Epithelial cell of prostate (primary cell): Measurements from ENCODE around the gene MPC1.
"Not testable (repeated sequence)": the region's sequence is repeated elsewhere in the genome, so short reads cannot be mapped to it uniquely, and the experiment has no call there.

ENCODE experiments used
- DNase-seq: peaks from one replicate; pipeline ENCODE4 v3.0.0-alpha.2; 2011; ENCODE audit warnings: low read depth, low spot score
- H3K27ac ChIP-seq: fragments of 450-650 bp; 2 replicates; pipeline ENCODE4 v1.5.1; 2017; ENCODE audit warnings: mild to moderate bottlenecking

MPC1 gene

DNA sequence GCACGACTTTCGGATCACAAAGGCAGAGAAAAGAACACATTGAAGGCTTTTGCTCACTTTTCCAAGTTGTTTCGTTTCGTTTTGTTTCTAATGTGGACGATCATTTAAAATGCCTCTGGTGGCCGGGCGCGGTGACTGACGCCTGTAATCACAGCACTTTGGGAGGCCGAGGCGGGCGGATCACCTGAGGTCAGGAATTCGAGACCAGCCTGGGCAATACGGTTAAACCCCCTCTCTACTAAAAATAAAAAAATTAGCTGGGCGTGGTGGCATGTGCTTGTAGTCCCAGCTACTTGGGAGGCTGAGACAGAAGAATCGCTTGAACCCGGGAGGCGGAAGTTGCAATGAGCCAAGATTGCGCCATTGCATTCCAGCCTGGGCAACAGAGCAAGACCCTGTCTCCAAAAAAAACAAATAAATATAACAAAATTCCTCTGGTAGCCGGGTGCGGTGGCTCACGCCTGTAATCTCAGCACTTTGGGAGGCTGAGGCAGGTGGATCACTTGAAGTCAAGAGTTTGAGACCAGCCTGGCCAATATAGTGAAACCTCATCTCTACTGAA, 1.1 kb upstream of the MPC1 start:
- not testable (repeated sequence) for DNase-seq
- H3K27ac ChIP-seq: peak overlapping the region; percentile 72

GRCh38 chr6:166382500-166382932, 224 bp downstream of the MPC1 start:
- H3K27ac ChIP-seq: peak overlapping the region; percentile 72
- DNase-seq: no peak

DNA sequence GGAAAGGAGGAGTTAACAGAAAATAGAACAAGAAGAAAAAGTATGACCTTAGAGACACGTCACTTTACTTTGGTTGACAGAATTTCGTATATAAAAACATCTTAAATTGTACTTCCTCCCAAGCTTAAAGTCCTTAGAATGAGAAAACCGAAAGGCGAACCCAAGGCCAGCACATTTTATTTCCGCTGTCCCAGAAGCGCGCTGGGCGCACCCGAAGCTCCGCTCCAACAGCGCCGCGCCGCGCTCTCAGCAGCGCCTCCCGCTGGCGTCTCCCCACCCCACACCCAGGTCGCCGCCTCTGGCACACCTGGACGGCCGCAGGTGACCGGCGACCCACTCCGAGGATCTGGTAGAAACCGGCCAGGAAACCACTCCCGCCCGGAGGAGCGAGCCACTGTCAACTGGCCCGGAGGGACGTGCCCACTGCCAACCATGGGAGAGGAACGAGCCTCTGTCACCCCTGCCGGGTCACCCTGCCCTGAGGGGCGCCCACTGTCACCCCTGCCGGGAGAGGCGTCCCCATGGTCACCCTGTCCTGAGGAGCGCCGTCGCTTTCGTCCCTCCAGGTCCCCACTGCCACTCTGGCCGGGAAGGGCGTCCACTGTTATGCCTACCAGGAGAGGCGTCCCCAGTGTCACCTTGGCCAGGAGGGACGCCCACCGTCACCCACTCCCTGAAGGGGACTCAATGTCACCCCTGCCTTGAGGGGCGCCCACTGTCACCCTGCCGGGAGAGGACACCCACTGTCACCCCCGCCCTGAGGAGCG, 824 bp downstream of the MPC1 start:
- DNase-seq: no peak
- H3K27ac ChIP-seq: peak overlapping the region; percentile 72

DNA sequence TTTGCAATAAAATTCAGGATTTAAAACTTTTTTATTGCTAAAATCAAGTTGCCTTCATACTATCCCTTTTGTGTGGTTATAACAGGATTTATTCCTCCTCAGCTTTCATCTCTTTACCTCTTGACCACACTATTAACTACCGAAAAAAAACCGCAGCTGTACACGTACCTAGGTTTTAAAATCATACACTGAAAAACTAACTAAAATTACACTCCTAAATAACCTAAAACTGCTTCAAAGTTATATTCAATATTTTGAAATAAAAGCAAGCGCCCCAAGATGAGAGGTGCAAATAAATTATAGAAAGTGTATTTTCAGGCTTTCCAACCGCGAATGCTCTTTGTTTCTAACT, 1.4 kb downstream of the MPC1 start:
- peak overlapping the region; percentile 72 for H3K27ac ChIP-seq
- no peak for DNase-seq

- H3K27ac ChIP-seq: no peak overlapping the region
- DNase-seq: no peak
Measured at GRCh38 chr6:166379800-166380199, 2.9 kb downstream of the MPC1 start.

- no peak overlapping the region for H3K27ac ChIP-seq
- no peak for DNase-seq
Measured at GRCh38 chr6:166379103-166379586, 3.6 kb downstream of the MPC1 start.

- DNase-seq: no peak
- H3K27ac ChIP-seq: no peak overlapping the region
Measured at GRCh38 chr6:166377721-166378120, 5.0 kb downstream of the MPC1 start.

- H3K27ac ChIP-seq: peak overlapping the region; percentile 46
- no peak for DNase-seq
Measured at GRCh38 chr6:166375013-166375412, 7.7 kb downstream of the MPC1 start.

DNA sequence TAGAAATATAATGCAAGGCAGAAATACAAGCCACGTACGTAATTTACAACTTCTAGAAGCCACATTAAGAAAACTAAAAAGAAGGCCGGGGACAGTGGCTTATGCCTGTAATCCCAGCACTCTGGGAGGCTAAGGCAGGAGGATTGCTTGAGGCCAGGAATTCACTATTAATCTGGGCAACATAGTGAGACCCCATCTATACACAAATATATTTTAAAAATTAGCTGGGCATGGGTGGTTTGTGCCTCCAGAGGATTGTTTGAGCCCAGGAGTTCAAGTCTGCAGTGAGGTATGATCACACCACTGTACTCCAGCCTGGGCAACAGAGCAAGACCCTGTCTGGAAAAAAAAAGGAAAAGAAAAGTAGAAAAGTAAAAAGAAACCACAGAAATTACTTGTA, 12.3 kb downstream of the MPC1 start:
- no peak for DNase-seq
- H3K27ac ChIP-seq: no peak overlapping the region

DNA sequence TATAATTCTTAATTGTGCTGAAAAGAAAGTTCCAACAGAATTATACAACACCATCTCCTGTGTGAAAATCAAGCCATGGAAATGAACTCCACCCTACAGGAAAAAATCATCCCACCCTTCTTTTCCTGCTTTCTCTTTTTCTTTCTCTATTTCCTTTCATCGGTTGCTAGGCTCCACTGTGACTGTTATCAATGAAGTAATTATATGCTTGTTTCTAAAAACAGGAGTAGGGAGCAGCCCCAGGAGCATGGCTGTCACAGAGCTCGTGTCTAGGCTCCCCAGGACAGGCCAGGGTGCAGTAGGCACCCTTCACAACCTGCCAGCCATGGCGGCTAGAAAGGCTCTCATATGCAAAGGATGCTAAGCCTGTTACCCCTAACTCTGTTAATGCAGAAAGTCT, 13.0 kb downstream of the MPC1 start:
- no peak overlapping the region for H3K27ac ChIP-seq
- DNase-seq: no peak

DNA sequence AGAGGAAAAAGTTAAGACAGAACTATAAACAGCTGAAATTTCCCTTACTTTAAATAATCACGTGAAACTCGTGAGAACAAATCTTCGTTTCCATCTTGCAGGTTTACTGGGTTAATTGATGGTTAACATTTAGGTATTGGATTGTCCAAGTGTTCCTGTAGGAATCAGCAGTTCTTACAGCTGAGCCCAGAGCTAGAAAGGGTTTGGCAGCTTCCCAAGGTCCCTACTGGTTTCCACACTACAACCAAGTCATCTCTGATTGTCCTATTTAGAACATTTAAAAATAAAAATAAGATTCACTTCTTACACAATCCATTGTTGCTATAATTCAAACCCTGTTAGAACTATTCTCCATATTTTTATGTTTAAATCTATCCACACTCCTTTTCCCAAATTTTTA, 15.8 kb downstream of the MPC1 start:
- no peak overlapping the region for H3K27ac ChIP-seq
- no peak for DNase-seq

DNA sequence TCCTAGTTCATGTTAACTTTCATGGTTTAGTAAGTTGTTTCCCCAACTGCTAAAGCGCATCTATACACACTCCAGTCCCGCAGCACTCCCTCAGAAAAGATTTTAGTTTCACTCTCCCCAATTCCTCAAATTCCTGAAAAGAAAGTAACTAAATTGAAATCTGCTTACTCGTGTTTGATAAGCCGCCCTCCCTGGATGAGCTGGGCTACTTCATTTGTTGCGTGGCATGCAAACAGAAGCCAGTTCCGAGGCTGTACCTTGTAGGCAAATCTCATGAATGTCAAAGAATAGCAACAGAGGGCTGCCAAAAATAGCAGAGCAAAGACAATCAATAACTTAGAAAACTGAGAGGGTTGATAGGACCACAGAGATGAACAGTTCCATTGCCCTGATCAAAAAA, 16.9 kb downstream of the MPC1 start:
- DNase-seq: no peak
- no peak overlapping the region for H3K27ac ChIP-seq

DNA sequence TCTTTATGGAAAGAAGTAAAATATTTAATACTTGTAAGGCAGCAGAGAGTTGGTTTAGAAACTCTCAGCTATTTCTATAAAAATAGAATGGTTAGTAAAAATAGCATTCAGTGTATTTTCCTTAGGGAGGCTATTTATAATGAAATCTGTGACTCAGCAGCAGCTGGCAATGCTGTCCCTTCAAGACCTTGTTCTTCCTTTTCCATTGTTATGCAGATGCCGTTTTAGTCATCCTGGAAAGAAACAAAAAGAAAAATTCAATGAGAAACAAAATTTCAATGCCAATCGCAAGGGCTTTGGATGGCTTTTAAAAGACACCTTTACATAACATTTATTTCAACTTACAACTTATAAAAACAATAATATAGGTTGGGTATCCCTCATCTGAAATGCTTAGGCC, 17.5 kb downstream of the MPC1 start:
- no peak overlapping the region for H3K27ac ChIP-seq
- DNase-seq: no peak

DNA sequence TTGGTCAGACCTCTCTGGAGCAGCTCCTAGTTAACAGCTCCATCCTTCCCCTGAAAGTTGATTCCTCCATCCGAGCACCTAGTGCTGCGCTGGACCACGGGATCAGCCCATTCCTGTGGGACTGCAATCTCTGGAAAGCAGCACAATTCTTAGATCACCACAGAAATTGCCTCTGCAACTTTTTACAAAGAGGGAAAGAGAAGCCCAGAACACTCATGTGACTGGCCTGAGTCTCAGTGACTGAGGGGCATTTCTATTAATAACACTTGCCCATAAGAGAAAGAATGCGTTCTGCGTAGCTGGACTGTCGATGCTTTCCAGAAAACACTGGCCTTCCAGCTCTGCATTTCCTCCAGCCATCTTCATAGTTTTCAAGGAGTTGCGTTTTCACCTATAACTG, 18.3 kb downstream of the MPC1 start:
- H3K27ac ChIP-seq: no peak overlapping the region
- DNase-seq: no peak

GRCh38 chr6:166362427-166362826, 20.3 kb downstream of the MPC1 start:
- DNase-seq, H3K27ac ChIP-seq: not testable (repeated sequence)

- no peak for DNase-seq
Measured at GRCh38 chr6:166361077-166361429, 21.7 kb downstream of the MPC1 start.

DNA sequence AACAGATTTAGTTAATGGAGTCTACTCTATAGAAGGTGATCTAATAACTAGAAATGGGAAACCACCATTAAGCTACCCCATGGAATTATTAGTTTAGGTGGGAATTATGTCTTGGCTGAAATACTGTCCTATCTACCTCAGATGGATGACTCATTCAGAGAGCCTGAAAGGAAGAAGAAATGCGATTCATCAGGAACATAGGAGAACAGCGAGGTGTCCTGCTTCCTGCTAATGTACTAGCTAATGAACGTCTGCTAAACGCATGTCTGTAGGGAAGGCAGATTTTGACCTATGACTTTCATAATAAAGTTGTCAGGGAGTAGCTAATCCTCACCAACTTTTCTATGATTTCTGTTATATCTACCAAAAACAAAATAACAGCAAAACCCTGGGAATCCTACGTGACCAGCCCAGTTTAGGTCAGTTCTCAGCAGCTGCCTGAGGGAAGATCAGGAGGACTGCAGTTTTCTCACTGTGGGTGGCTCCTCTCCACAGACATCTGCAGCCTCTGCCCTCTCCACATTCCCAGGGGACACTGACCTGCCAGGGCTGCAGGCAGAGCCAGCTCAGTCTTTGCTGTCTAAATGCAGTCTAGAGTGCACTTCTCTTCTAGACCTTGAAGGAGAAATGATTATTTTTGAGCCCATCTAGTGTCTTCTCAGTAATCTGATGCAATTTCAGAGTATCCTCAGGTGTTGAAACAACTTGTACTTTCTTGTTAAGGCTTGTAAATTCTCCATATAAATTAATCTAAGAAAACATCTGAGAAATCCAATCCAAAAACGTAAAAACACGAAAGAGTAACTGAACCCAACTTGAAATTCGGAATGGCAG, 22.3 kb downstream of the MPC1 start:
- DNase-seq: no peak
- peak overlapping the region; percentile 73 for H3K27ac ChIP-seq

More at GRCh38 chr6:166361077-166361429, 21.7 kb downstream of the MPC1 start:
- peak overlapping the region; percentile 73 for H3K27ac ChIP-seq

DNA sequence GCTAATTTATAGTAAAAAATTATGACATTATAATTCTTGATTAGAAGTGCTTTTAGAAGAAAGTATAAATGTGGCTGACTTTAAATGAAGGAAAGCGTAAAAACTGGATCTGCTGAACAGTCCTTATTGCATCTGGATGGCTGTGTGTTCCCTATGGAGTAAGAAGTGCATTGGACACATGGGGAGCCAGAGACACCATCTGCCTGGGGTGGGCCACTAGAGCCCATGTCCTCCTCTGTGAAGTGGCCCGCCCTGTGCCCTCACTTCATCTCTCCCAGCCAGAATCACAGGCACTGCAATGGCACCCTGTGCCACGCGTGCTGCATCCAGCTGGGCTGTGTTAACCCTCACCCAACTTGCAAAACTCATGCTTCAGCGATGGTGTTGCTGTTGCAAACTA, 27.2 kb downstream of the MPC1 start:
- H3K27ac ChIP-seq: no peak overlapping the region
- no peak for DNase-seq

DNA sequence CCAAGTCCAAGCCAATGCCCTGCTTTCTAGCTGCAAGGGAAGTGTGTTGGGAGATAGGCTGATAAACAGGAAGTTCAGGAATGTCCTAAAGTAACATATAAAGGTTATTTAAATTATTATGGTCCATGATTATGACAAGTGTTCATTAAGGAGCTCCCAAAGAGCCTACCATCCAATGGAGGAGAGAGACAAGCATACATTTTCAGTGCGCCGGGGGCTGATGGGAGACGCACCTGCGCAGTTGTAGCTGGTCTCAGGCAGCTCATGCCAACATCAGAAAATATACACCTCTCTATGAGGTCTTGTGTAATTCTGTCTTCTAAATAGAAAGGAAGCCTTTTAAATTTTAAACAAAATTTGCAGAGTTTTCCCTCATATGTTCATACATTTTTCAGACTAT, 27.8 kb downstream of the MPC1 start:
- no peak for DNase-seq

GRCh38 chr6:166354143-166354542, 28.6 kb downstream of the MPC1 start:
- no peak overlapping the region for H3K27ac ChIP-seq
- no peak for DNase-seq

More for the DNA sequence above, 27.8 kb downstream of the MPC1 start:
- no peak overlapping the region for H3K27ac ChIP-seq

GRCh38 chr6:166353507-166353906, 29.2 kb downstream of the MPC1 start:
- DNase-seq: no peak
- H3K27ac ChIP-seq: no peak overlapping the region
